Sigmoid colon (tissue), 3 donors: ENCODE results near the gene SLC9A3.

Source experiments
- CTCF ChIP-seq, 4 experiments: fragments of 450-650 bp in 3 of 4; fragments of 200-600 bp in 1 of 4; IDR thresholded peaks; one replicate each; pipeline ENCODE4 v1.5.1; 2016 to 2019; ENCODE audit warnings: antibody characterized with exemption in 4 of 4, mild to moderate bottlenecking in 3 of 4, moderate library complexity in 2 of 4
- POLR2A ChIP-seq, 2 donors: fragments of 450-650 bp; IDR thresholded peaks; one replicate each; pipeline ENCODE4 v1.6.1; 2016; ENCODE audit warnings: antibody characterized with exemption in 2 of 2, mild to moderate bottlenecking in 2 of 2, moderate library complexity in 2 of 2

- TF ChIP-seq CTCF (IDR thresholded peaks at IDR 0.05), result no peak
- no peak for TF ChIP-seq POLR2A (IDR thresholded peaks at IDR 0.05)
Measured at GRCh38 chr5:553874-554273, 29.6 kb upstream of the SLC9A3 start.
